NCI-H128 (cell line): Measurements from ENCODE around the gene CTU1.
"Not testable (repeated sequence)": the region's sequence is repeated elsewhere in the genome, so short reads cannot be mapped to it uniquely, and the experiment has no call there.

Source experiments
- DNase-seq: peaks from one replicate; lab custom pipeline; 2025; ENCODE audit not compliant: unreplicated experiment; lab: John Stamatoyannopoulos, UW

CTU1 gene

GRCh38 chr19:51108066-51108804, at the start of gene CTU1:
Gene CTU1 (minus strand): TSS chr19:51108409. CDS start chr19:51104569, 3,840 bp downstream.
- peak; percentile 95 for DNase-seq

- DNase-seq: no peak
Observed at GRCh38 chr19:51157265-51157664, 49.1 kb upstream of the CTU1 start.

GRCh38 chr19:51156710-51157109, 48.5 kb upstream of the CTU1 start:
- DNase-seq: no peak

GRCh38 chr19:51150627-51151026, 42.4 kb upstream of the CTU1 start:
- DNase-seq: no peak

- no peak for DNase-seq
Observed at GRCh38 chr19:51148580-51148979, 40.4 kb upstream of the CTU1 start.

GRCh38 chr19:51147663-51148062, 39.5 kb upstream of the CTU1 start:
- no peak for DNase-seq

GRCh38 chr19:51146751-51147150, 38.5 kb upstream of the CTU1 start:
- no peak for DNase-seq

- DNase-seq: no peak
Observed at GRCh38 chr19:51145916-51146493, 37.8 kb upstream of the CTU1 start.

GRCh38 chr19:51144482-51145045, 36.4 kb upstream of the CTU1 start:
- no peak for DNase-seq

GRCh38 chr19:51143486-51143885, 35.3 kb upstream of the CTU1 start:
- no peak for DNase-seq

GRCh38 chr19:51142809-51143475, 34.7 kb upstream of the CTU1 start:
- DNase-seq: not testable (repeated sequence)

- no peak for DNase-seq
Observed at GRCh38 chr19:51142119-51142518, 33.9 kb upstream of the CTU1 start, which contains the start of gene SIGLEC7. Gene SIGLEC7 (plus strand): TSS chr19:51142301. CDS start chr19:51142370, 69 bp downstream.

GRCh38 chr19:51141181-51141580, 33.0 kb upstream of the CTU1 start:
- DNase-seq: no peak

GRCh38 chr19:51140441-51140840, 32.2 kb upstream of the CTU1 start:
- no peak for DNase-seq

GRCh38 chr19:51139299-51140014, 31.2 kb upstream of the CTU1 start:
- DNase-seq: no peak

- no peak for DNase-seq
Observed at GRCh38 chr19:51138549-51138979, 30.4 kb upstream of the CTU1 start.

GRCh38 chr19:51137792-51138425, 29.7 kb upstream of the CTU1 start:
- no peak for DNase-seq

- DNase-seq: no peak
Observed at GRCh38 chr19:51136851-51137551, 28.8 kb upstream of the CTU1 start.

- no peak for DNase-seq
Observed at GRCh38 chr19:51135986-51136762, 28.0 kb upstream of the CTU1 start.
